Caco-2 (cell line): ENCODE data around the gene ARHGAP24. TPM values are rescaled to one million over a fixed set of nuclear protein-coding genes. Genes with fewer than 3 reads are reported as not detected.

Source experiments
- BruUV-seq: library from RNA; stranded (reverse); fragments of 400-500 nt; replicated peaks from 2 replicates; lab custom pipeline; 2021; lab: Mats Ljungman, UMichigan
- CTCF ChIA-PET: fragments of 300-600 bp; sonication (Branson Sonifier 250); formaldehyde crosslinking; loops from one replicate; lab custom pipeline; 2022; ENCODE audit warnings: antibody characterized with exemption; lab: Charles Lee
- POLR2A ChIA-PET: fragments of 300-600 bp; sonication (Branson Sonifier 250); formaldehyde crosslinking; loops from one replicate; lab custom pipeline; 2022; ENCODE audit warnings: antibody characterized with exemption; lab: Charles Lee
- DNase-seq, 2 experiments: peaks; one replicate each; pipeline versions ENCODE4 v3.0.0 to v3.0.0-alpha.2; 2020 to 2022
- H3K27me3 ChIP-seq: replicated peaks from 2 replicates; pipeline ENCODE4 v1.6.0; 2011; ENCODE audit warnings: low read length; ENCODE audit not compliant: control insufficient read depth, insufficient read depth
- H3K36me3 ChIP-seq: 2 replicates; pipeline ENCODE4 v1.5.1; 2011; ENCODE audit warnings: low read length; ENCODE audit not compliant: control insufficient read depth, insufficient read depth
- H3K4me1 ChIP-seq: fragments of 250-450 bp; sonication (Bioruptor Pico); 2 replicates; pipeline ENCODE4 v1.5.1; 2020; ENCODE audit warnings: mild to moderate bottlenecking
- H3K4me3 ChIP-seq: 2 replicates; pipeline ENCODE4 v1.5.1; 2011; ENCODE audit warnings: low read depth, mild to moderate bottlenecking, control low read depth, low read length
- H3K9me3 ChIP-seq: fragments of 250-450 bp; sonication (Bioruptor Pico); 2 replicates; pipeline ENCODE4 v1.5.1; 2020; ENCODE audit warnings: mild to moderate bottlenecking, moderate library complexity
- H3K27ac Mint-ChIP-seq: one replicate; pipeline ENCODE4 v1.8.0; 2022; ENCODE audit warnings: mixed read lengths; ENCODE audit not compliant: unreplicated experiment
- H3K27me3 Mint-ChIP-seq: one replicate; pipeline ENCODE4 v1.8.0; 2022; ENCODE audit warnings: mixed read lengths; ENCODE audit not compliant: insufficient read depth, unreplicated experiment
- H3K36me3 Mint-ChIP-seq: one replicate; pipeline ENCODE4 v1.8.0; 2022; ENCODE audit warnings: mild to moderate bottlenecking, mixed read lengths; ENCODE audit not compliant: insufficient read depth, unreplicated experiment
- H3K4me1 Mint-ChIP-seq: one replicate; pipeline ENCODE4 v1.8.0; 2022; ENCODE audit warnings: low read depth, mixed read lengths; ENCODE audit not compliant: unreplicated experiment
- H3K4me3 Mint-ChIP-seq: one replicate; pipeline ENCODE4 v1.8.0; 2022; ENCODE audit warnings: mild to moderate bottlenecking, moderate library complexity, mixed read lengths; ENCODE audit not compliant: unreplicated experiment
- H3K9me3 Mint-ChIP-seq: one replicate; pipeline ENCODE4 v1.8.0; 2022; ENCODE audit warnings: mixed read lengths; ENCODE audit not compliant: unreplicated experiment
- CTCF ChIP-seq, 2 experiments: fragments of 200-600 bp in 1 of 2; IDR thresholded peaks; 1 replicate in 1 of 2; 2 replicates in 1 of 2; pipeline versions ENCODE4 v1.5.1 to v1.8.0; 2011 to 2022; ENCODE audit warnings: antibody characterized with exemption in 1 of 2, control low read depth in 1 of 2, inconsistent platforms in 1 of 2, low read depth in 1 of 2, low read length in 1 of 2, mild to moderate bottlenecking in 1 of 2, moderate library complexity in 1 of 2; ENCODE audit not compliant: insufficient read depth in 1 of 2, severe bottlenecking in 1 of 2, unreplicated experiment in 1 of 2
- intact Hi-C: fragments of 100-400 bp; cut with micrococcal nuclease; formaldehyde crosslinking; loops from one replicate; pipeline ENCODE4 v1.10.0; 2022; ENCODE audit not compliant: unreplicated experiment
- total RNA-seq: library from RNA; stranded (reverse); gene quantifications from 2 replicates; pipeline ENCODE4 v1.2.3, GENCODE V29; 2022

Gene ARHGAP24
- total RNA-seq, 1 experiment from 2014 or later, result 2.8 TPM

- no peaks in the 10 kb centered on the region for H3K27me3 ChIP-seq
- no peaks in the 10 kb centered on the region for H3K9me3 ChIP-seq
- no peaks in the 10 kb centered on the region for H3K36me3 Mint-ChIP-seq
- no peak for DNase-seq
- no peak overlapping the region for H3K27ac Mint-ChIP-seq
- no peaks in the 10 kb centered on the region; the same call in 1 of the 2 replicates for H3K36me3 ChIP-seq
- no peak overlapping the region for H3K4me3 Mint-ChIP-seq
- no peaks in the 10 kb centered on the region for H3K27me3 Mint-ChIP-seq
- intact Hi-C loops, result no loop called here
- H3K4me1 Mint-ChIP-seq, result peaks cover 18% of the 10 kb centered on the region
- BruUV-seq, result no TSS peak
- no peak for TF ChIP-seq CTCF (IDR thresholded peaks at IDR 0.05; ENCODE audit: insufficient read depth in 1 of 2, low read depth in 1 of 2, low read length in 1 of 2, severe bottlenecking in 1 of 2, unreplicated experiment in 1 of 2)
- POLR2A ChIA-PET, result no interaction called here
- peaks cover 16% of the 10 kb centered on the region for H3K4me1 ChIP-seq
- H3K9me3 Mint-ChIP-seq, result peaks cover 5% of the 10 kb centered on the region
- no peak overlapping the region for H3K4me3 ChIP-seq
- CTCF ChIA-PET, result no interaction called here
Observed at GRCh38 chr4:85457752-85458467, 17.0 kb upstream of the ARHGAP24 start.

GRCh38 chr4:85459736-85460135, 15.2 kb upstream of the ARHGAP24 start:
- intact Hi-C loops, result loop anchor here (1.0 kb wide), 1 partner anchor 16 kb away; the partner anchor contains the start of gene ARHGAP24
- H3K27ac Mint-ChIP-seq, result peak overlapping the region; percentile 45
- CTCF ChIA-PET, result interaction anchor here (0.6 to 1.2 kb wide), 2 partner anchors 15 to 21 kb away, joined by 3 to 5 read pairs; partner anchors contain the start of gene ARHGAP24

GRCh38 chr4:85474356-85474755, 594 bp upstream of the ARHGAP24 start:
- Histone ChIP-seq H3K9me3 (no peaks in the 10 kb centered on the region), H3K27me3 (no peaks in the 10 kb centered on the region), H3K36me3 (no peaks in the 10 kb centered on the region), H3K4me1 (peaks cover 5% of the 10 kb centered on the region; the same call in 1 of the 2 replicates), H3K4me3 (peak overlapping the region; percentile 45)
- BruUV-seq, result TSS peak; percentile 32
- ChIA-PET POLR2A (no interaction called here), CTCF (interaction anchor here (1.1 to 1.4 kb wide), 4 partner anchors 15 to 322 kb away, joined by 3 to 8 read pairs (median 4); no protein-coding TSS in a partner anchor)
- Mint-ChIP-seq H3K4me3 (peak overlapping the region; percentile 83), H3K27me3 (peaks cover 6% of the 10 kb centered on the region), H3K36me3 (no peaks in the 10 kb centered on the region), H3K9me3 (no peaks in the 10 kb centered on the region), H3K4me1 (no peaks in the 10 kb centered on the region), H3K27ac (no peak overlapping the region)
- intact Hi-C loops, result loop anchor here (2.0 kb wide), 2 partner anchors 34 to 56 kb away; no protein-coding TSS in a partner anchor
- no peak for DNase-seq
- TF ChIP-seq CTCF (IDR thresholded peaks at IDR 0.05; ENCODE audit: insufficient read depth in 1 of 2, low read depth in 1 of 2, low read length in 1 of 2, severe bottlenecking in 1 of 2, unreplicated experiment in 1 of 2), result no peak

More at GRCh38 chr4:85459736-85460135, 15.2 kb upstream of the ARHGAP24 start:
- peaks cover 5% of the 10 kb centered on the region for H3K9me3 Mint-ChIP-seq
- DNase-seq, result peak; percentile 40 to 52
- H3K4me3 ChIP-seq, result no peak overlapping the region
- no peak for TF ChIP-seq CTCF (IDR thresholded peaks at IDR 0.05; ENCODE audit: insufficient read depth in 1 of 2, low read depth in 1 of 2, low read length in 1 of 2, severe bottlenecking in 1 of 2, unreplicated experiment in 1 of 2)
- no peaks in the 10 kb centered on the region for H3K27me3 ChIP-seq
- peaks cover 12% of the 10 kb centered on the region for H3K4me1 ChIP-seq
- no peaks in the 10 kb centered on the region for H3K36me3 Mint-ChIP-seq
- peak overlapping the region; percentile 28 for H3K4me3 Mint-ChIP-seq
- no peaks in the 10 kb centered on the region for H3K9me3 ChIP-seq
- peaks cover 13% of the 10 kb centered on the region for H3K4me1 Mint-ChIP-seq
- BruUV-seq, result no TSS peak
- H3K36me3 ChIP-seq, result no peaks in the 10 kb centered on the region; the same call in 1 of the 2 replicates
- POLR2A ChIA-PET, result no interaction called here
- no peaks in the 10 kb centered on the region for H3K27me3 Mint-ChIP-seq
